ENCODE results near the gene SLC25A31. TPM values are rescaled to one million over a fixed set of nuclear protein-coding genes. Genes with fewer than 3 reads are reported as not detected.
A peak's percentile ranks its signal among the peaks of the same experiment; 100 is the strongest.

The SLC25A31 gene
- total RNA-seq, 1 donor from 2014 or later, result not detected

- no peak overlapping the region for H3K27ac Mint-ChIP-seq
- H3K4me1 Mint-ChIP-seq (ENCODE audit: low read depth), result no peaks in the 10 kb centered on the region
- no peaks in the 10 kb centered on the region for H3K36me3 Mint-ChIP-seq (ENCODE audit: low read depth)
- intact Hi-C loops (cut with micrococcal nuclease), result no loop called here
- DNase-seq (ENCODE audit: low spot score), result no peak
- no peak overlapping the region for H3K4me3 Mint-ChIP-seq (ENCODE audit: low read depth)
- peaks cover 11% of the 10 kb centered on the region for H3K9me3 Mint-ChIP-seq
- H3K27me3 Mint-ChIP-seq (ENCODE audit: low read depth), result peaks cover 3% of the 10 kb centered on the region
Measured at GRCh38 chr4:127748957-127749356, 18.8 kb downstream of the SLC25A31 start.

- Mint-ChIP-seq H3K27ac (no peak overlapping the region), H3K9me3 (peaks cover 3% of the 10 kb centered on the region), H3K36me3 (ENCODE audit: low read depth) (no peaks in the 10 kb centered on the region), H3K27me3 (ENCODE audit: low read depth) (peaks cover 3% of the 10 kb centered on the region), H3K4me3 (ENCODE audit: low read depth) (no peak overlapping the region), H3K4me1 (ENCODE audit: low read depth) (no peaks in the 10 kb centered on the region)
- no peak for DNase-seq (ENCODE audit: low spot score)
- intact Hi-C loops (cut with micrococcal nuclease), result no loop called here
Measured at GRCh38 chr4:127756906-127757305, 26.7 kb downstream of the SLC25A31 start.

- Mint-ChIP-seq H3K4me1 (ENCODE audit: low read depth) (no peaks in the 10 kb centered on the region), H3K4me3 (ENCODE audit: low read depth) (no peak overlapping the region), H3K27me3 (ENCODE audit: low read depth) (peaks cover 3% of the 10 kb centered on the region), H3K9me3 (peaks cover 3% of the 10 kb centered on the region), H3K36me3 (ENCODE audit: low read depth) (no peaks in the 10 kb centered on the region), H3K27ac (no peak overlapping the region)
- intact Hi-C loops (cut with micrococcal nuclease), result no loop called here
- DNase-seq (ENCODE audit: low spot score), result no peak
Measured at GRCh38 chr4:127759228-127759820, 29.1 kb downstream of the SLC25A31 start.

- Mint-ChIP-seq H3K4me3 (ENCODE audit: low read depth) (no peak overlapping the region), H3K4me1 (ENCODE audit: low read depth) (no peaks in the 10 kb centered on the region), H3K27me3 (ENCODE audit: low read depth) (peaks cover 6% of the 10 kb centered on the region), H3K9me3 (peaks cover 3% of the 10 kb centered on the region), H3K27ac (no peak overlapping the region), H3K36me3 (ENCODE audit: low read depth) (no peaks in the 10 kb centered on the region)
- no peak for DNase-seq (ENCODE audit: low spot score)
- intact Hi-C loops (cut with micrococcal nuclease), result no loop called here
Measured at GRCh38 chr4:127759893-127760292, 29.7 kb downstream of the SLC25A31 start.

- Mint-ChIP-seq H3K27me3 (ENCODE audit: low read depth) (peaks cover 25% of the 10 kb centered on the region), H3K9me3 (no peaks in the 10 kb centered on the region), H3K36me3 (ENCODE audit: low read depth) (no peaks in the 10 kb centered on the region), H3K4me3 (ENCODE audit: low read depth) (no peak overlapping the region), H3K27ac (no peak overlapping the region), H3K4me1 (ENCODE audit: low read depth) (peaks cover 10% of the 10 kb centered on the region)
- no peak for DNase-seq (ENCODE audit: low spot score)
- intact Hi-C loops (cut with micrococcal nuclease), result no loop called here
Measured at GRCh38 chr4:127771535-127772275, 41.5 kb downstream of the SLC25A31 start.

- Mint-ChIP-seq H3K27me3 (ENCODE audit: low read depth) (peaks cover 31% of the 10 kb centered on the region), H3K27ac (no peak overlapping the region), H3K36me3 (ENCODE audit: low read depth) (no peaks in the 10 kb centered on the region), H3K4me1 (ENCODE audit: low read depth) (peaks cover 10% of the 10 kb centered on the region), H3K4me3 (ENCODE audit: low read depth) (no peak overlapping the region), H3K9me3 (no peaks in the 10 kb centered on the region)
- intact Hi-C loops (cut with micrococcal nuclease), result no loop called here
- DNase-seq (ENCODE audit: low spot score), result no peak
Measured at GRCh38 chr4:127772769-127773671, 42.8 kb downstream of the SLC25A31 start.

GRCh38 chr4:127775843-127776242 is 45.6 kb downstream of the SLC25A31 start:
- H3K4me1 Mint-ChIP-seq (ENCODE audit: low read depth), result peaks cover 12% of the 10 kb centered on the region
- peaks cover 46% of the 10 kb centered on the region for H3K27me3 Mint-ChIP-seq (ENCODE audit: low read depth)
- no peak overlapping the region for H3K4me3 Mint-ChIP-seq (ENCODE audit: low read depth)
- H3K9me3 Mint-ChIP-seq, result no peaks in the 10 kb centered on the region
- H3K36me3 Mint-ChIP-seq (ENCODE audit: low read depth), result peaks cover under 1% of the 10 kb centered on the region
- DNase-seq (ENCODE audit: low spot score), result no peak
- no peak overlapping the region for H3K27ac Mint-ChIP-seq
- intact Hi-C loops (cut with micrococcal nuclease), result no loop called here

GRCh38 chr4:127776620-127777019 is 46.4 kb downstream of the SLC25A31 start:
- Mint-ChIP-seq H3K4me3 (ENCODE audit: low read depth) (no peak overlapping the region), H3K4me1 (ENCODE audit: low read depth) (peaks cover 17% of the 10 kb centered on the region), H3K27me3 (ENCODE audit: low read depth) (peaks cover 51% of the 10 kb centered on the region), H3K9me3 (no peaks in the 10 kb centered on the region), H3K27ac (no peak overlapping the region), H3K36me3 (ENCODE audit: low read depth) (peaks cover 5% of the 10 kb centered on the region)
- DNase-seq (ENCODE audit: low spot score), result no peak
- intact Hi-C loops (cut with micrococcal nuclease), result no loop called here

GRCh38 chr4:127777487-127777886 is 47.3 kb downstream of the SLC25A31 start:
- intact Hi-C loops (cut with micrococcal nuclease), result no loop called here
- Mint-ChIP-seq H3K27me3 (ENCODE audit: low read depth) (peaks cover 48% of the 10 kb centered on the region), H3K4me1 (ENCODE audit: low read depth) (peaks cover 17% of the 10 kb centered on the region), H3K36me3 (ENCODE audit: low read depth) (peaks cover 5% of the 10 kb centered on the region), H3K4me3 (ENCODE audit: low read depth) (no peak overlapping the region), H3K27ac (no peak overlapping the region), H3K9me3 (no peaks in the 10 kb centered on the region)
- no peak for DNase-seq (ENCODE audit: low spot score)

- Mint-ChIP-seq H3K27ac (no peak overlapping the region), H3K36me3 (ENCODE audit: low read depth) (peaks cover 7% of the 10 kb centered on the region), H3K4me3 (ENCODE audit: low read depth) (no peak overlapping the region), H3K4me1 (ENCODE audit: low read depth) (peaks cover 21% of the 10 kb centered on the region), H3K27me3 (ENCODE audit: low read depth) (peaks cover 51% of the 10 kb centered on the region), H3K9me3 (no peaks in the 10 kb centered on the region)
- intact Hi-C loops (cut with micrococcal nuclease), result no loop called here
- DNase-seq (ENCODE audit: low spot score), result no peak
Measured at GRCh38 chr4:127778102-127778501, 47.9 kb downstream of the SLC25A31 start.

GRCh38 chr4:127780598-127780997 is 50.4 kb downstream of the SLC25A31 start:
- intact Hi-C loops (cut with micrococcal nuclease), result loop anchor here (5.0 to 10.0 kb wide), 3 partner anchors 146 to 1312 kb away; partner anchors contain the start of genes INTU, PGRMC2 and SCLT1
- Mint-ChIP-seq H3K36me3 (ENCODE audit: low read depth) (peaks cover 9% of the 10 kb centered on the region), H3K27ac (no peak overlapping the region), H3K9me3 (no peaks in the 10 kb centered on the region), H3K4me1 (ENCODE audit: low read depth) (peaks cover 29% of the 10 kb centered on the region), H3K4me3 (ENCODE audit: low read depth) (no peak overlapping the region), H3K27me3 (ENCODE audit: low read depth) (peaks cover 66% of the 10 kb centered on the region)
- DNase-seq (ENCODE audit: low spot score), result no peak

- DNase-seq (ENCODE audit: low spot score), result no peak
- Mint-ChIP-seq H3K27ac (peak overlapping the region; percentile 21), H3K27me3 (ENCODE audit: low read depth) (peaks cover 66% of the 10 kb centered on the region), H3K36me3 (ENCODE audit: low read depth) (peaks cover 9% of the 10 kb centered on the region), H3K4me3 (ENCODE audit: low read depth) (peak overlapping the region; percentile 88), H3K9me3 (no peaks in the 10 kb centered on the region), H3K4me1 (ENCODE audit: low read depth) (peaks cover 27% of the 10 kb centered on the region)
- intact Hi-C loops (cut with micrococcal nuclease), result loop anchor here (1.0 to 10.0 kb wide), 6 partner anchors 99 to 1311 kb away; partner anchors contain the start of genes ABHD18, INTU, LARP1B and MFSD8
Measured at GRCh38 chr4:127781300-127782024, 51.3 kb downstream of the SLC25A31 start.

Measured in activated T-helper 2 cell treated with anti-CD3 and anti-CD28 coated beads, Interferon-gamma antibody, Interleukin-2, Interleukin-4, amounts not matched to agents 10 μg/mL and 5 μg/mL and 100 μg/mL, durations not matched to agents 14 hours and 24 hours and 36 hours (primary cell).